ENCODE measurements around the gene USH1C. TPM values are rescaled to one million over a fixed set of nuclear protein-coding genes. Genes with fewer than 3 reads are reported as not detected.

Gene USH1C
- polyA plus RNA-seq, 3 donors = not detected

DNA sequence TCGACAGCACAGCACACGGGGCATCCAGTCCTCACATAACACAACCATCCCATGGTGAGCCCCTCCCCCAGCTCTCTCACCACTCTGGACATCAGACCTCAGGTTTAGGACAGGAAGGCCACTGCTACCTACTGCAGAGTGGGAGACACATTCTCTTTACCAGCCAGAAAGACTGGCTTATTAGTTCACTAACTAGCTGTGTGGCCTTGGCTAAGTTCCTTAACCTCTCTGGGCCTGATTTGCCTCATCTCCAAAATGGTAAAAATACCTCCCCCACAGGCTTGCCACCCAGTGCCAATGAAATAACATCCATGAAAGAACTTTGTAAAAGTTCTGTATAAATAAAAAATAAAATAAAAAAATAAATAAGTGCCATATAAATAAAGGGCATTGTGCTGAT is 32.1 kb downstream of the USH1C start:
- no peak overlapping the region for H3K27ac Mint-ChIP-seq
- intact Hi-C loops (cut with micrococcal nuclease) = no loop called here
- Histone ChIP-seq H3K4me1 (ENCODE audit: control insufficient read depth in 1 of 2, insufficient read depth in 2 of 2, low read length in 2 of 2) (no peaks in the 10 kb centered on the region), H3K9ac (ENCODE audit: insufficient read depth, low read length, poor library complexity, severe bottlenecking) (no peak overlapping the region), H3K79me2 (ENCODE audit: insufficient read depth, low read length) (no peaks in the 10 kb centered on the region), H2AFZ (ENCODE audit: insufficient read depth, low read depth, low read length, poor library complexity, severe bottlenecking) (no peak overlapping the region), H3K36me3 (replicated peaks in 1 of 2; ENCODE audit: control insufficient read depth in 1 of 2, insufficient read depth in 2 of 2, low read length in 2 of 2) (no peaks in the 10 kb centered on the region), H3K27ac (ENCODE audit: low read depth in 1 of 2, low read length in 2 of 2) (no peak overlapping the region), H4K20me1 (ENCODE audit: insufficient read depth, low read length) (no peaks in the 10 kb centered on the region), H3K4me2 (replicated peaks; ENCODE audit: extremely low read depth, low read length, poor library complexity, severe bottlenecking) (no peak overlapping the region), H3K9me3 (replicated peaks in 1 of 2; ENCODE audit: control insufficient read depth in 1 of 2, insufficient read depth in 1 of 2, low read length in 2 of 2) (no peaks in the 10 kb centered on the region), H3K27me3 (ENCODE audit: control insufficient read depth in 2 of 2, insufficient read depth in 2 of 2, low read length in 2 of 2) (no peaks in the 10 kb centered on the region), H3K4me3 (replicated peaks in 1 of 3; ENCODE audit: low read depth in 2 of 3, low read length in 3 of 3) (no peak overlapping the region)
- H3K27me3 Mint-ChIP-seq (ENCODE audit: low read depth in 3 of 3) = peaks cover 1 to 7% (median 5%) of the 10 kb centered on the region in 3 donors
- no peaks in the 10 kb centered on the region for H3K36me3 Mint-ChIP-seq
- H3K4me3 Mint-ChIP-seq = no peak overlapping the region
- WGBS (ENCODE audit: insufficient coverage) = 43% methylated on average over 1 of the region's 2 CpGs
- no peaks in the 10 kb centered on the region for H3K4me1 Mint-ChIP-seq
- no peak for DNase-seq
- TF ChIP-seq, protein P1, sequence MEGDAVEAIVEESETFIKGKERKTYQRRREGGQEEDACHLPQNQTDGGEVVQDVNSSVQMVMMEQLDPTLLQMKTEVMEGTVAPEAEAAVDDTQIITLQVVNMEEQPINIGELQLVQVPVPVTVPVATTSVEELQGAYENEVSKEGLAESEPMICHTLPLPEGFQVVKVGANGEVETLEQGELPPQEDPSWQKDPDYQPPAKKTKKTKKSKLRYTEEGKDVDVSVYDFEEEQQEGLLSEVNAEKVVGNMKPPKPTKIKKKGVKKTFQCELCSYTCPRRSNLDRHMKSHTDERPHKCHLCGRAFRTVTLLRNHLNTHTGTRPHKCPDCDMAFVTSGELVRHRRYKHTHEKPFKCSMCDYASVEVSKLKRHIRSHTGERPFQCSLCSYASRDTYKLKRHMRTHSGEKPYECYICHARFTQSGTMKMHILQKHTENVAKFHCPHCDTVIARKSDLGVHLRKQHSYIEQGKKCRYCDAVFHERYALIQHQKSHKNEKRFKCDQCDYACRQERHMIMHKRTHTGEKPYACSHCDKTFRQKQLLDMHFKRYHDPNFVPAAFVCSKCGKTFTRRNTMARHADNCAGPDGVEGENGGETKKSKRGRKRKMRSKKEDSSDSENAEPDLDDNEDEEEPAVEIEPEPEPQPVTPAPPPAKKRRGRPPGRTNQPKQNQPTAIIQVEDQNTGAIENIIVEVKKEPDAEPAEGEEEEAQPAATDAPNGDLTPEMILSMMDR (IDR thresholded peaks at IDR 0.05) = no peak
- H3K9me3 Mint-ChIP-seq = no peaks in the 10 kb centered on the region

DNA sequence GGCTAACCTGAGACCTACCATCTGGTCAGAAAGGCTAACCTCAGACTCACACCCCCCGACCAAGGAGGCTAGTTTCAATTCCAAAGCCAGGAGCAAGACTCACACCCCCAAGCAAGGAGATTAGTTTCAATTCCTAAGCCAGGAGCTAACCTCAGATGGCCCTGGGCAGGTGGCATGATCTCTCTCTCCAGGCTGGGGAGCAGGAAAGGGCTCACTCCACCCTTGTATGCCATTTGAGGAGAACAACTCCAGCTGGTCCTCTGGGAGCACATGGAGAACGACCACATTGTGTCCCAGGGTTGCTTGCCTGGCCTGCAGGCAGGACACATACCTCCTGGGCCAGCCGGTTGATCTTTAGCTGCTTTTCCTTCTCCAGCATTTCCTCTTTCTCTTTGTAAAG is 32.6 kb downstream of the USH1C start:
- 40% methylated on average over 2 of the region's 3 CpGs for WGBS (ENCODE audit: insufficient coverage)
- H3K27ac ChIP-seq (ENCODE audit: low read depth in 1 of 2, low read length in 2 of 2) = no peak overlapping the region
- H3K36me3 ChIP-seq (replicated peaks in 1 of 2; ENCODE audit: control insufficient read depth in 1 of 2, insufficient read depth in 2 of 2, low read length in 2 of 2) = no peaks in the 10 kb centered on the region
- peaks cover 0 to 7% (median 5%) of the 10 kb centered on the region in 3 donors for H3K27me3 Mint-ChIP-seq (ENCODE audit: low read depth in 3 of 3)
- no peak overlapping the region for H2AFZ ChIP-seq (ENCODE audit: insufficient read depth, low read depth, low read length, poor library complexity, severe bottlenecking)
- H3K4me3 ChIP-seq (replicated peaks in 1 of 3; ENCODE audit: low read depth in 2 of 3, low read length in 3 of 3) = no peak overlapping the region
- H3K9ac ChIP-seq (ENCODE audit: insufficient read depth, low read length, poor library complexity, severe bottlenecking) = no peak overlapping the region
- no peaks in the 10 kb centered on the region for H3K9me3 ChIP-seq (replicated peaks in 1 of 2; ENCODE audit: control insufficient read depth in 1 of 2, insufficient read depth in 1 of 2, low read length in 2 of 2)
- no peak overlapping the region for H3K27ac Mint-ChIP-seq
- DNase-seq = no peak
- no peaks in the 10 kb centered on the region for H3K4me1 ChIP-seq (ENCODE audit: control insufficient read depth in 1 of 2, insufficient read depth in 2 of 2, low read length in 2 of 2)
- no peak overlapping the region for H3K4me3 Mint-ChIP-seq
- H4K20me1 ChIP-seq (ENCODE audit: insufficient read depth, low read length) = no peaks in the 10 kb centered on the region
- no peaks in the 10 kb centered on the region for H3K4me1 Mint-ChIP-seq
- TF ChIP-seq, protein P1 (IDR thresholded peaks at IDR 0.05) = no peak
- H3K36me3 Mint-ChIP-seq = no peaks in the 10 kb centered on the region
- no peaks in the 10 kb centered on the region for H3K9me3 Mint-ChIP-seq
- H3K79me2 ChIP-seq (ENCODE audit: insufficient read depth, low read length) = no peaks in the 10 kb centered on the region
- no peak overlapping the region for H3K4me2 ChIP-seq (replicated peaks; ENCODE audit: extremely low read depth, low read length, poor library complexity, severe bottlenecking)
- no peaks in the 10 kb centered on the region for H3K27me3 ChIP-seq (ENCODE audit: control insufficient read depth in 2 of 2, insufficient read depth in 2 of 2, low read length in 2 of 2)
- intact Hi-C loops (cut with micrococcal nuclease) = no loop called here

Data from CD14-positive monocyte (primary cell).